H1 (cell line): ENCODE data around the gene PTGDS. TPM values are rescaled to one million over a fixed set of nuclear protein-coding genes. Genes with fewer than 3 reads are reported as not detected.

Experiments used
- CTCF ChIA-PET: fragments of 300-600 bp; sonication (Branson Sonifier 250); formaldehyde crosslinking; loops from one replicate; lab custom pipeline; 2021; ENCODE audit not compliant: partially characterized antibody; lab: Charles Lee
- POLR2A ChIA-PET: fragments of 300-600 bp; sonication (Branson Sonifier 250); formaldehyde crosslinking; loops from one replicate; lab custom pipeline; 2021; ENCODE audit warnings: inconsistent platforms; ENCODE audit not compliant: partially characterized antibody; lab: Charles Lee
- DNase-seq, 2 experiments: peaks; one replicate each; pipeline versions ENCODE4 v3.0.0 to v3.0.0-alpha.2; 2010 to 2022; ENCODE audit warnings: low spot score in 2 of 2, low read depth in 1 of 2, mixed read lengths in 1 of 2
- FAIRE-seq: peaks from 2 replicates; lab custom pipeline; 2011; peaks lifted over from hg19 to GRCh38; lab: Jason Lieb, UNC
- H2AFZ ChIP-seq: 2 replicates; pipeline ENCODE4 v1.8.1; 2012; ENCODE audit warnings: low read length, inconsistent platforms
- H2AK5ac ChIP-seq: 2 replicates; pipeline ENCODE4 v1.6.1; 2013; ENCODE audit warnings: low read depth, low read length
- H2BK120ac ChIP-seq: replicated peaks from 2 replicates; pipeline ENCODE3; 2013; ENCODE audit warnings: low read depth, low read length, inconsistent platforms
- H2BK12ac ChIP-seq: 2 replicates; pipeline ENCODE4 v1.6.1; 2013; ENCODE audit warnings: low read depth, low read length
- H2BK15ac ChIP-seq: 2 replicates; pipeline ENCODE4 v1.6.1; 2013; ENCODE audit warnings: low read length
- H2BK20ac ChIP-seq: 2 replicates; pipeline ENCODE4 v1.6.1; 2013; ENCODE audit warnings: low read length
- H2BK5ac ChIP-seq: 2 replicates; pipeline ENCODE4 v1.6.1; 2013; ENCODE audit warnings: low read depth, low read length
- H3K14ac ChIP-seq: 2 replicates; pipeline ENCODE4 v1.6.1; 2013; ENCODE audit warnings: inconsistent platforms; ENCODE audit not compliant: insufficient read length
- H3K18ac ChIP-seq: 2 replicates; pipeline ENCODE4 v1.6.1; 2013; ENCODE audit warnings: low read length; ENCODE audit errors: extremely low read depth
- H3K23ac ChIP-seq: 2 replicates; pipeline ENCODE4 v1.6.1; 2013; ENCODE audit warnings: inconsistent platforms; ENCODE audit not compliant: insufficient read length
- H3K23me2 ChIP-seq: 2 replicates; pipeline ENCODE4 v1.6.1; 2013; ENCODE audit warnings: low read depth, low read length
- H3K27ac ChIP-seq: 2 replicates; pipeline ENCODE4 v1.6.1; 2011; ENCODE audit warnings: low read depth, low read length, inconsistent platforms
- H3K27me3 ChIP-seq, 4 experiments: replicated peaks in 1 of 4; 1 replicate in 1 of 4; 2 replicates in 3 of 4; pipeline versions ENCODE4 v1.6.1 to v1.8.1; 2011 to 2013; ENCODE audit warnings: low read length in 3 of 4, mild to moderate bottlenecking in 3 of 4, inconsistent platforms in 2 of 4, mixed read lengths in 2 of 4, moderate library complexity in 1 of 4; ENCODE audit not compliant: control insufficient read depth in 3 of 4, insufficient read depth in 3 of 4; ENCODE audit errors: extremely low read depth in 1 of 4
- H3K36me3 ChIP-seq, 4 experiments: 2 replicates each; pipeline versions ENCODE4 v1.6.1 to v1.8.1; 2011 to 2013; ENCODE audit warnings: mild to moderate bottlenecking in 4 of 4, low read length in 3 of 4, moderate library complexity in 2 of 4, control low read depth in 1 of 4, inconsistent platforms in 1 of 4; ENCODE audit not compliant: insufficient read depth in 4 of 4, control insufficient read depth in 2 of 4
- H3K4ac ChIP-seq: replicated peaks from 2 replicates; pipeline ENCODE3; 2013; ENCODE audit warnings: low read length, low read depth, mixed read lengths, inconsistent platforms; ENCODE audit not compliant: insufficient read length
- H3K4me1 ChIP-seq, 4 experiments: replicated peaks in 1 of 4; 1 replicate in 1 of 4; 2 replicates in 3 of 4; pipeline versions ENCODE4 v1.6.1 to v1.8.1; 2011 to 2013; ENCODE audit warnings: low read length in 3 of 4, inconsistent platforms in 2 of 4, mixed read lengths in 1 of 4; ENCODE audit not compliant: insufficient read depth in 4 of 4, control insufficient read depth in 3 of 4
- H3K4me2 ChIP-seq, 2 experiments: 2 replicates each; pipeline versions ENCODE4 v1.6.1 to v1.8.1; 2011 to 2013; ENCODE audit warnings: low read depth in 2 of 2, low read length in 2 of 2, control low read depth in 1 of 2, inconsistent platforms in 1 of 2, mild to moderate bottlenecking in 1 of 2; ENCODE audit not compliant: insufficient read depth in 1 of 2
- H3K4me3 ChIP-seq, 4 experiments: fragments of 200-600, 300-600 bp in 1 of 4; sonication (generic), shearing (Covaris generic), sonication (Bioruptor Twin) in 1 of 4; 2 replicates each; pipeline versions ENCODE4 v1.5.1 to v1.8.1; 2011 to 2016; ENCODE audit warnings: low read length in 4 of 4, low read depth in 3 of 4, control low read depth in 2 of 4, inconsistent platforms in 2 of 4, mild to moderate bottlenecking in 2 of 4, mixed read lengths in 1 of 4, moderate library complexity in 1 of 4; ENCODE audit not compliant: insufficient read depth in 2 of 4; ENCODE audit errors: extremely low read depth in 1 of 4
- H3K56ac ChIP-seq: replicated peaks from 2 replicates; pipeline ENCODE3; 2013; ENCODE audit warnings: low read depth, mild to moderate bottlenecking, mixed read lengths, low read length, inconsistent platforms; ENCODE audit not compliant: insufficient read length
- H3K79me1 ChIP-seq: 2 replicates; pipeline ENCODE4 v1.6.1; 2013; ENCODE audit warnings: low read depth, low read length, control low read depth
- H3K79me2 ChIP-seq, 2 experiments: 2 replicates each; pipeline versions ENCODE4 v1.6.1 to v1.8.1; 2012 to 2013; ENCODE audit warnings: low read length in 2 of 2, mild to moderate bottlenecking in 2 of 2, inconsistent platforms in 1 of 2; ENCODE audit not compliant: insufficient read depth in 2 of 2, control insufficient read depth in 1 of 2
- H3K9ac ChIP-seq, 4 experiments: replicated peaks in 1 of 4; 1 replicate in 1 of 4; 2 replicates in 3 of 4; pipeline versions ENCODE4 v1.6.1 to v1.8.1; 2011 to 2013; ENCODE audit warnings: low read depth in 3 of 4, low read length in 3 of 4, control low read depth in 2 of 4, mild to moderate bottlenecking in 2 of 4, moderate library complexity in 2 of 4, inconsistent platforms in 1 of 4; ENCODE audit errors: extremely low read depth in 1 of 4
- H3K9me3 ChIP-seq, 2 experiments: 2 replicates each; pipeline versions ENCODE4 v1.6.1 to v1.8.1; 2012 to 2013; ENCODE audit warnings: mild to moderate bottlenecking in 2 of 2, moderate library complexity in 2 of 2, control low read depth in 1 of 2, inconsistent platforms in 1 of 2, low read depth in 1 of 2, low read length in 1 of 2, mixed read lengths in 1 of 2; ENCODE audit not compliant: insufficient read depth in 2 of 2
- H4K20me1 ChIP-seq, 2 experiments: replicated peaks in 1 of 2; 2 replicates each; pipeline versions ENCODE3 to v1.8.1; 2011 to 2013; ENCODE audit warnings: inconsistent platforms in 2 of 2, low read length in 2 of 2, mild to moderate bottlenecking in 1 of 2; ENCODE audit not compliant: insufficient read depth in 2 of 2, control insufficient read depth in 1 of 2
- H4K5ac ChIP-seq: 2 replicates; pipeline ENCODE4 v1.6.1; 2013; ENCODE audit warnings: low read length, low read depth, mixed read lengths, inconsistent platforms; ENCODE audit not compliant: insufficient read length
- H4K8ac ChIP-seq: 2 replicates; pipeline ENCODE4 v1.8.0; 2013; ENCODE audit warnings: mild to moderate bottlenecking, moderate library complexity, low read length, inconsistent platforms; ENCODE audit not compliant: insufficient read depth; ENCODE audit errors: extremely low read depth
- H4K91ac ChIP-seq: replicated peaks from 2 replicates; pipeline ENCODE3; 2013; ENCODE audit warnings: low read length, mixed read lengths, inconsistent platforms; ENCODE audit not compliant: insufficient read length
- FOSL1 ChIP-seq: IDR thresholded peaks from 2 replicates; pipeline ENCODE4 v1.6.1; 2011; ENCODE audit warnings: mild to moderate bottlenecking, low read depth, low read length, moderate library complexity; ENCODE audit not compliant: insufficient read depth
- GABPA ChIP-seq: IDR thresholded peaks from 2 replicates; pipeline ENCODE4 v1.6.1; 2011; ENCODE audit warnings: mild to moderate bottlenecking, low read length, moderate library complexity, borderline replicate concordance; ENCODE audit not compliant: insufficient read depth
- HDAC6 ChIP-seq: IDR thresholded peaks from one replicate; pipeline ENCODE4 v1.7.1; 2012; ENCODE audit warnings: low read depth, mild to moderate bottlenecking, inconsistent platforms, low read length, moderate library complexity
- NANOG ChIP-seq: IDR thresholded peaks from 2 replicates; pipeline ENCODE4 v1.6.1; 2011; ENCODE audit warnings: low read length, low read depth, mild to moderate bottlenecking, inconsistent platforms; ENCODE audit not compliant: insufficient read depth, poor library complexity, severe bottlenecking
- RNF2 ChIP-seq: fragments of 200-900, 300-1000 bp; sonication (generic); IDR thresholded peaks from 2 replicates; pipeline ENCODE4 v1.7.1; 2016; ENCODE audit warnings: borderline replicate concordance, low read depth, mild to moderate bottlenecking, antibody characterized with exemption, low read length; ENCODE audit not compliant: poor library complexity, severe bottlenecking; ENCODE audit errors: missing control alignments
- SP4 ChIP-seq: IDR thresholded peaks from 2 replicates; pipeline ENCODE4 v1.6.1; 2012; ENCODE audit warnings: low read length, inconsistent platforms
- WGBS, 2 experiments: shearing (Covaris generic) in 1 of 2; methylation state at CpG; one replicate each; pipeline versions ENCODE4 v1.1.6 to v1.1.7; 2013 to 2015; ENCODE audit warnings: low lambda C conversion rate in 2 of 2, mixed read lengths in 2 of 2, inconsistent platforms in 1 of 2, low coverage in 1 of 2, missing lambda C conversion rate in 1 of 2; ENCODE audit not compliant: insufficient replicate concordance in 2 of 2, insufficient coverage in 1 of 2, insufficient read length in 1 of 2; ENCODE audit errors: extremely low coverage in 1 of 2, missing lambda C conversion rate in 1 of 2; 5-methylcytosine and 5-hydroxymethylcytosine counted together
- polyA plus RNA-seq, 7 experiments: library from polyadenylated mRNA; depleted of rRNA in 3 of 7; stranded (reverse) in 5 of 7; unstranded in 2 of 7; fragments of >200 nt in 5 of 7; fragments of 200-250 nt in 2 of 7; gene quantifications; 1 replicate in 5 of 7; 2 replicates in 1 of 7; 4 replicates in 1 of 7; pipeline versions ENCODE4 v1.2.1 to v1.2.3, GENCODE V29; 2011 to 2013; ENCODE audit warnings: missing spikeins in 2 of 7, mixed read lengths in 2 of 7
- total RNA-seq: library from RNA; stranded (reverse); fragmentation: NEBNext Ultra II Directional; extraction: Animal tissue kit (Norgen Biotek cat#: 25700); gene quantifications from 2 replicates; pipeline ENCODE4 v1.2.1, GENCODE V29; 2021
- TF ChIP-seq, protein P1 (sequence below): IDR thresholded peaks from 2 replicates; pipeline ENCODE4 v1.6.1; 2011; ENCODE audit warnings: low read length, improper control_type of control experiment
- TF ChIP-seq, protein P2 (sequence below): IDR thresholded peaks from 2 replicates; pipeline ENCODE4 v1.6.1; 2012; ENCODE audit warnings: inconsistent platforms

The PTGDS gene
- total and polyA plus RNA-seq, 2 of the 8 experiments (the other 6 are each of a cell fraction or from before 2014, with no cell fraction given) = 1.7 to 2.3 TPM

DNA sequence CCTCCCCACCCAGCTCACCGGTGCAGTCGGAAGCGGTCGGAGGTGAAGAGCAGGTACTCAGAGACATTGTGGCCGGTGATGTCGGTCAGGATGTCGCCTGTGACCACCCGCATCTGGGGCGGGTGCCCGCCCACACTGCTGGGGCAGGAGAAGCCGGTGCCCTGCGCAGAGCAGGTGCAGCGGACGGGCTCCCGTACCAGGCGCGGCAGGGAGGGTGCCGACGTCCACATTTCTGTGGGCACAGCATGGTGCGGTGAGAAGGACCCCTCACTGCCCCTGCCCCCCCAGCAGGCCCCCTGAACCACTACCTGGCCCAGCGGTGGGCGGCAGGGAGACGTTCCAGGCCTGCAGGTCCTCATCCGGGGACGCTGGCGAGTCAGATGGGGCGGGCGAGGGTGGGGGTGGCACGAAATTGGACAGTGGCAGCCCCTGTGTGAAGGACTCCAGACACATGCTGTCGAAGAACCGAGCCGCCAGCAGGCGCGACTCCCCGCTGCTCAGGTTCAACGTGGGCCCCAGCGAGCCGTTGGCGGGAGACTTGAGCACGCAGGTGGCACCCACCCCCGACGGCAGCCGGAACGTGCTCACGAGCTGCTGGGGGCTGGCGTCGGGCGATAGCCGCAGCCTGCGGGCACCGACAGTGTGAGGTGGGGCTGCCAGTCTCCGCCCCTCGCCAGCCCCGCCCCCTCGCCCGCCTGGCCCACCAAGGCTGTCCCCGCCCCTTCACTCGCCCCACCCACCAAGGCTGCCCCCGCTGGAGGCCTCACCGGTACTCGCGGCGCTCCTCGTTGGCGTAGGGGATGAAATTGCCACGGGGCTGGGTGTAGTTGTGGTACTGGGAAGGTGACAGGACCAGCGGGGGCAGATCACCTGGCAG lies 35.6 kb downstream of the PTGDS start:
- H3K27ac ChIP-seq = no peak overlapping the region
- no peak overlapping the region; the same call in 1 of the 2 replicates for H3K18ac ChIP-seq
- no peak overlapping the region for H3K4me3 ChIP-seq
- H2AFZ ChIP-seq = no peak overlapping the region
- H3K4ac ChIP-seq = no peak overlapping the region
- no peak overlapping the region for H4K91ac ChIP-seq
- H2BK120ac ChIP-seq = no peak overlapping the region
- peaks cover 0 to 5% (median under 1%) of the 10 kb centered on the region in 4 experiments; a peak in 2 of 7 replicates for H3K4me1 ChIP-seq
- peak overlapping the region in 1 of 2 experiments; percentile 28; a peak in 2 of 4 replicates for H3K4me2 ChIP-seq
- ChIA-PET POLR2A (interaction anchor here (1.0 kb wide), 1 partner anchor 20 kb away, joined by 4 read pairs; the partner anchor contains the start of gene PAXX), CTCF (interaction anchor here (1.0 to 2.8 kb wide), 7 partner anchors 14 to 88 kb away, joined by 3 to 11 read pairs (median 5); no protein-coding TSS in a partner anchor)
- no peak overlapping the region for H3K23ac ChIP-seq
- H3K9ac ChIP-seq = no peak overlapping the region
- H3K23me2 ChIP-seq = no peaks in the 10 kb centered on the region; the same call in 1 of the 2 replicates
- H2BK5ac ChIP-seq = no peak overlapping the region
- H4K20me1 ChIP-seq = no peaks in the 10 kb centered on the region
- no peak overlapping the region for H4K8ac ChIP-seq
- DNase-seq (peak in 1 of 2 experiments; percentile 64), FAIRE-seq (no peak)
- no peaks in the 10 kb centered on the region for H3K79me2 ChIP-seq
- no peak overlapping the region for H3K56ac ChIP-seq
- 86% methylated on average over 50 of the region's 67 CpGs; no CpG with 5 or more reads in 1 of the 2 experiments for WGBS, 2 experiments
- no peak overlapping the region for H4K5ac ChIP-seq
- no peaks in the 10 kb centered on the region; a peak in 1 of 7 replicates for H3K27me3 ChIP-seq
- no peaks in the 10 kb centered on the region for H3K79me1 ChIP-seq
- no peak overlapping the region for H2BK20ac ChIP-seq
- peaks cover 0 to 13% (median 0%) of the 10 kb centered on the region in 4 experiments; a peak in 1 of 8 replicates for H3K36me3 ChIP-seq
- no peak overlapping the region for H2AK5ac ChIP-seq
- H2BK12ac ChIP-seq = no peak overlapping the region
- peaks cover 0 to 27% of the 10 kb centered on the region in 2 experiments; a peak in 2 of 4 replicates for H3K9me3 ChIP-seq
- H3K14ac ChIP-seq = no peak overlapping the region
- no peak overlapping the region for H2BK15ac ChIP-seq
- TF ChIP-seq, protein P1, sequence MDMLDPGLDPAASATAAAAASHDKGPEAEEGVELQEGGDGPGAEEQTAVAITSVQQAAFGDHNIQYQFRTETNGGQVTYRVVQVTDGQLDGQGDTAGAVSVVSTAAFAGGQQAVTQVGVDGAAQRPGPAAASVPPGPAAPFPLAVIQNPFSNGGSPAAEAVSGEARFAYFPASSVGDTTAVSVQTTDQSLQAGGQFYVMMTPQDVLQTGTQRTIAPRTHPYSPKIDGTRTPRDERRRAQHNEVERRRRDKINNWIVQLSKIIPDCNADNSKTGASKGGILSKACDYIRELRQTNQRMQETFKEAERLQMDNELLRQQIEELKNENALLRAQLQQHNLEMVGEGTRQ = no peak
- TF ChIP-seq HDAC6 (no peak), RNF2 (no peak), GABPA (no peak), NANOG (no peak), SP4 (no peak), FOSL1 (no peak)
- TF ChIP-seq, protein P2, sequence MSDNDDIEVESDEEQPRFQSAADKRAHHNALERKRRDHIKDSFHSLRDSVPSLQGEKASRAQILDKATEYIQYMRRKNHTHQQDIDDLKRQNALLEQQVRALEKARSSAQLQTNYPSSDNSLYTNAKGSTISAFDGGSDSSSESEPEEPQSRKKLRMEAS = peak; percentile 51; the same call in 1 of the 2 replicates
